NOMO-1 treated with DMSO at 0.1 percent for 48 hours (cell line): ENCODE results near the gene DHPS.
"Not testable (repeated sequence)": the region's sequence is repeated elsewhere in the genome, so short reads cannot be mapped to it uniquely, and the experiment has no call there.

Experiments
- DNase-seq: peaks from one replicate; lab custom pipeline; 2025; ENCODE audit not compliant: unreplicated experiment; lab: John Stamatoyannopoulos, UW

DHPS gene

DNA sequence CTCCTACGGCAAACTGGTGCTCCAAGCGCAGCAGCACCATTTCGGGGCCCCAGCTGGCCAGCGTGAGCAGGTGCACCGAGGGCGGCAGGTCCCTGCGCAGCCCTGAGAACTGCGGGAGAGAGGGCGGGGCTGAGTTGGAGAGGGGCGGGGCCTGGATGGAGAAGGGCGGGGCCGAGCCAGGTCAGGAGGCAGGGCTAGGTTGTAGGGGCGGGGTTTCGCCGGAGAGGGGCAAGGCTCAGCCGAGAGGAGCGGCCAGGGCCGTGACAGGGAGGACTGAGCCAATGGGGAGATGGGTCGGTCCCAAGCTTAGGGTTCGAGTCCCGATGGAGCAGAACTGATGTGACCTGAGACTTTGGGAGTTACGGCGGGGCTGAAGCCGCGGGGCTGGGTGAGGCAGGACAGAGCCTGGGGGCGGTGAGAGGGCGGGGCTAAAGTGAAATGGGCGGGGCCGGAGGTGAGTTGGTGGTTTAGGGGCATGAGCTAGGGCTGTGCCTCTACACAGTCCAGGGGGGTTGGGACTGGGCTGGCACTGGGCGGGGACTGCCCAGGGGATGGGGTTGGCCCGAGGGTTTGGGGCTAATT lies 34.1 kb downstream of the DHPS start:
- no peak for DNase-seq

DNA sequence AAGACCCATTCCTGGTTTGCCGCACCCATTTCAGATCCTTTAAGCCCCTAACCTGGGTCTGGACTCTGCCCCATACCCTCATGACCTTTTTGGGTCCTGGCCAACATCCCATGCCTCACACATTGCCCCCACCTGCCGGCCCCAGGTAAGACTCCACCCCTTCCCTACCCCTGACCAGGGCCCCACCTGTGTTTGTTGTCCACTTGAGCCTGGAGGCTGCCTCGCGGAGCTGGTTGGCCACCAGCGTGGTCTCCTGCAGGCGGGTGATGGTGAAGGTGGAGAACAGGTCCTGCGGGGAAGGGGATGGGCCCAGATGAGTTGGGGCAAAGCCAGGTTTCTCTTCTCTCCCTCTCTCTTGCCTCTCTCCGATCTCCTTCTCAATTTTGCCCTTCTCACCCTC lies 34.6 kb downstream of the DHPS start:
- no peak for DNase-seq

DNA sequence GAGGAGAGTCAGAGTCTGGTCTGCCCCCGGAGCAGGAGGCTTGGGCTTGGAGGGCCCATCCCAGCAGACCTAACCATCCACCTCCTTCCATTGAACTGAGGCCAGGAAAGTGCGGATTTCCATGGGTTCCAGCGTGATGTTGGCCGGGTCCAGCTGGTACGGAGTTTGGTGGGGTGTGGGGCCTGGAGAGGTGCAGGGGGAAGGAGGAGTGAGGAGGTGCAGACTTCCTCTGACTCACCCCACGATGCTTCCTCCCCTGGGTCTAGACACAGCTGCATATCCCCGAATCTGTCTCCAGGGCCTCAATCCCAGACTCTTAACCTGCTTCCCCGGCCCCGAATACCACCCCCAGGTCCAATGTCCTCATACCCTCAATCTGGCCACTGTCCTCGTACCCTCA lies 35.1 kb downstream of the DHPS start:
- no peak for DNase-seq

DNA sequence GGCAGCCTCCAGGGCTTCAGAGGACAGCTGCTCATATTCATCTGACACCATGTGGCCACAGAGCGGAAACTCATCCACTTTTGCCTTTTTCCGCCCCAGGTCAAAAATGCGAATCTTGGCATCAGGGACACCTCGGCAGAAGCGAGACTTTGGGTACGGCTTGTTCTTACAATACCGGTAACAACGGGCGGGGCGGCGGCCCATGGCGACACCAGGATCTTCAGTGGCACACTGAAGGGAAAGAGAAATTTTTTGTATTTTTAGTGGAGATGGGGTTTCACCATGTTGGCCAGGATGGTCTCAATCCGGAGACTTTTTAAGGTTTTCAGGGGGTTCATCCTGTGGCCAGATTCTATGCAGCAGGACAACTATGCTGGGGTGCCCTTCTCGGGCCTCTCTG lies 38.0 kb downstream of the DHPS start:
- not testable (repeated sequence) for DNase-seq

DNA sequence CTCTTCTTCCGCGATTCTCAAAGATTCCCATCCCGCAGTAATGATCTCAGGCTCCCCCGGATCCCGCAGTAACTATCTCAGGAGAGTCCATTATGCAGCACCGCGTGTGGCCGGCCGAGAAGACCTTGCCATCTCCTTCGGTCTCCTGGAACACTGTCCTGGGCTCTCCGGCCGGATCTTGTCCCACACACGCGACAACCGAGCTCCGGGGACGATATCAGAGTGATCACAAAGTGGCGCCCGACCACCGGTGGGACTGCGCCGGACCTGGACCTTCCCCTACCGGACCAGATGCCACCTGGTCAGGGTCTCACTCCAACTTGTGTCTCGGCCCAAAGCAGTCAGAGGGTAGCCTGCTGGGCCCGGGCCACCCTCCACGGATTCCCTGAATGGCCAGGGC lies 39.2 kb downstream of the DHPS start:
- no peak for DNase-seq

DNA sequence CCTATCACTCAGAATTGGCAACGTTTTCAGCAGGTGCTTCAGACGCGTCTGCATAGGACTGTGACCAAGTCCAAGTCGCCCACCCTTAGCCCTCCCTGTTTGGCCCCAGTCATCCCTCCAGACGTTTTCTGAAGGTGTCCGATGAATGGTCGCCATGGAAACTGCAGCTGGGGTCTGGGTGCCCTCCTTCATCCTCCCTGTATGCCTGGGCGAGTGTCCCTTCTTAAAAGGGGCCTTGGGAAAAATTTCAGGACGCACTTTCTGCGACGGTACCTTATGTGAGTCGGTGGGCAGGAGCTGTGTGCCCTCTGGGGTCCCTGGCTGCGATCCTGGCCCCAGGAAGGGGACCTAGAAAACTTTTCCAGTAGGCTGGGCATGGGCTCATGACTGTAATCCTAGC lies 40.2 kb downstream of the DHPS start:
- DNase-seq = no peak

DNA sequence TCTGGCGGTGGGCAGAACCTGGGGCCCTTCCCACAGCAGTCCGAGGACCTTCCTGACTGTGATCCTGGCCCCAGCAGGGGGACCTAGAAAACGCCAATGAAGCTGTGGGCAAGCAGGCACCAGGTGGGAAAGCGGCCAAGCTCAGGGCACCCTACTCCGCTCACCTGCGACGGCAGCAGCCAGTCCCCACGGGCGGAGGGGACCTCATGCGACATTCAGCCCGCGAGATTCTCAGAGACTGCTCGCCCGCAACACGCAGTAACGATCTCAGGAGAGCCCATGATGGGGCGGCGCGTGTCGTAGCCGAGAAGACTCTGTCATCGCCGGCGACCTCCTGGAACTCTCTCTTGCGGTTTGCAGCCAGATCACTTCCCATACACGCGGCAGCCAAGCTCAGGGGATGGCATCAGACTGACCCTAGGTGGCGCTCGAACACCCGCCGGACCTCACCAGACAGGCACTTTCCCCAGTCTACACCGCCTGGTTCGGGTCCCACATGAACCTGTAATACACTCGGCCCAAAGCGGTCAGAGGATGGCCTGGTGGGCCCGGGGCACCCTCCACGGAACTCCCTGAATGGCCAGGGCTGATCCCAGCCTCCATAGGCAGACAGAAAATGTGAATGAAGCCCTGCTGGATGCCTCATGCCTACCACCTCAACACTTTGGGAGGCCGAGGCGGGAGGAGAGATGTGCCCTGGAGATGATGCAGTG lies 41.6 kb downstream of the DHPS start:
- peak; percentile 87 for DNase-seq

DNA sequence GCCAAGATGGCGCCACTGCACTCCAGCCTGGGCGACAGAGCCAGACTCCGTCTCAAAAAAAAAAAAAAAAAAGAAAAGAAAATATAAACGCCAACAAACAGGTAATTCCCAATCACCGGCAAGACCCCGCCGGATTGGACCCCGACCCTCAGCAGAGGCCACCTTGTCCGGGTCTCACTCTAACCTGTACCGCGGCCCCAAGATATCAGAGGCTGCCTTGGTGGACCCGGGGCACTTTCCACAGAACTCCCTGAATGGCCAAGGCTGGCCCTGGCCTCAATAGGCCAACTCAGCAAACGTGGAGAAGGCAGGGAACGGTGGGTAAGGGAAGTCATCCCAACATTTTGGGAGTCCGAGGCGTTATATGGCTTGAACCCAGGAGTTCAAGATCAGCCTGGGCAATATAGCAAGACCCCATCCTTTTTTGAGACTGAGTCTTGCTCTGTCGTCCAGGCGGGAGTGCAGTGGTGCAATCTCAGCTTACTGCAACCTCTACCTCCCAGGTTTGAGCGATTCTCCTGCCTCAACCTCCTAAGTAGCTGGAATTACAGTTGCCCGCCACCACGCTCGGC lies 43.0 kb downstream of the DHPS start:
- DNase-seq = no peak

DNA sequence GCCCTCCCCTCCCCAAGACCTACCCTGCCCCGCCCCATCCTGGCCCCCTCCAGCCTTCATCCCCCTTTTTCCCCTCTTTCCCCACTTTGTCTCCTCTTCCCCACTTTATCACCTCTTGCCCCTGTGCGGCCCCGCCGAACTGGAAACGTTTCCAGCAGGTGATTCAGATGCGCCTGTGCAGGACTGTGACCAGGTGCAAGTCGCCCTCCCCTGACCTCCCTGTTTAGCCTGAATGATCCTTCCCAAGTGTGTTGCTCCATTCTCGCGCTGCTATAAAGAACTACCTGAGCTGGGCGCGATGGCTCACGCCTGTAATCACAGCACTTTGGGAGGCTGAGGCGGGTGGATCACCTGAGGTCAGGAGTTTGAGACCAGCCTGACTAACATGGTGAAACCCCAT lies 45.0 kb downstream of the DHPS start:
- no peak for DNase-seq

DNA sequence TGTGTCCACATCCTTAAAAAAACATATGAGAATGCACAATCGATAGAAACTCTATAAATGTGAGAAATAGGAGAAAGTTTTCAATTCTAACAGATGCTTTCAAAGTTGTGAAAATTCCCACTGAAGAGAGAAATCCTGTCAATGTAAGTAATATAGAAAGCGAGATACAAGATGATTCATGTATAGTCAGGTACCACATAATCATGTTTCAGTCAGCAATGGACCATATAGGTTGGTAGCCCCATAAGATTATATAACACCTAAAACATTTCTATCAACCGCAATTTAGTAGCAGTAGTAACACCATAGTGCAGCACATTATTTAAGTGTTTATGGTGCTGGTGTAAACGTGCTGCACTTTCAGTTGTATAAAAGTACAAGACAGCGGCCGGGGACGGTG lies 52.5 kb downstream of the DHPS start:
- DNase-seq = no peak

DNA sequence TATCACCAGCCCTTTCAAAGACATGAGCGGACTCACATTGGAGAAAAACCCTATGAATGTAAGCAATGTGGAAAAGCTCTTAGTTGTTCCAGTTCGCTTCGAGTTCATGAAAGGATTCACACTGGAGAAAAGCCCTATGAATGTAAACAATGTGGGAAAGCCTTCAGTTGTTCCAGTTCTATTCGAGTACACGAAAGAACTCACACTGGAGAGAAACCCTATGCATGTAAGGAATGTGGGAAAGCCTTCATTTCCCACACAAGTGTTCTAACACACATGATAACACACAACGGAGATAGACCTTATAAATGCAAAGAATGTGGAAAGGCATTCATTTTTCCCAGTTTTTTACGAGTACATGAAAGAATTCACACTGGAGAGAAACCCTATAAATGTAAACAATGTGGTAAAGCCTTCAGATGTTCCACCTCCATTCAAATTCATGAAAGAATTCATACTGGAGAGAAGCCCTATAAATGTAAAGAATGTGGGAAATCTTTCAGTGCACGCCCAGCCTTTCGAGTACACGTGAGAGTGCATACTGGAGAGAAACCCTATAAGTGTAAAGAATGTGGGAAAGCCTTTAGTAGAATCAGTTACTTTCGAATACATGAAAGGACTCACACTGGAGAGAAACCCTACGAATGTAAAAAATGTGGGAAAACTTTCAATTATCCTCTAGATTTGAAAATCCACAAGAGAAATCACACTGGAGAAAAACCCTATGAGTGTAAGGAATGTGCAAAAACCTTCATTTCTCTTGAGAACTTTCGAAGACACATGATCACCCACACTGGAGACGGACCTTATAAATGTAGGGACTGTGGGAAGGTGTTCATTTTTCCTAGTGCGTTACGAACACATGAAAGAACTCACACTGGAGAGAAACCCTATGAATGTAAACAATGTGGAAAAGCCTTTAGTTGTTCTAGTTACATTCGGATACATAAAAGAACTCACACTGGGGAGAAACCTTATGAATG lies 53.3 kb downstream of the DHPS start:
- DNase-seq = no peak

DNA sequence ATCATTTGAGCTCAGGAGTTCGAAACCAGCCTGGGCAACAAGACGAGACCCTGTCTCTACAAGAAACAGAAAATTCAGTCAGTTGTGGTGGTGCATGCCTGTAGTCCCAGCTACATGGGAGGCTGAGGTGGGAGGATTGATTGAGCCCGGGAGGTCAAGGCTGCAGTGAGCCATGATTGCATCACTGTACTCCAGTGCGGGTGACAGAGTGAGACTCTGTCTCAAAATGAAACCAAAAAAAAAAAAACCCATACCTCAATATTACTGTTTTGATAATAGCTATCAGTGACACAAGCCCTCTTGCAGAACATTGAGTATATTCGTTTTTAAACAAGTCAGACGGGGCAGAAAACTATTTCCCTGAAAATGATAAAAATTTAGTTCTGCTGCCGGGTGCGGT lies 54.7 kb downstream of the DHPS start:
- no peak for DNase-seq
